ENCODE results near the gene DSC2.
"Not testable (repeated sequence)": the region's sequence is repeated elsewhere in the genome, so short reads cannot be mapped to it uniquely, and the experiment has no call there.

The DSC2 gene

DNA sequence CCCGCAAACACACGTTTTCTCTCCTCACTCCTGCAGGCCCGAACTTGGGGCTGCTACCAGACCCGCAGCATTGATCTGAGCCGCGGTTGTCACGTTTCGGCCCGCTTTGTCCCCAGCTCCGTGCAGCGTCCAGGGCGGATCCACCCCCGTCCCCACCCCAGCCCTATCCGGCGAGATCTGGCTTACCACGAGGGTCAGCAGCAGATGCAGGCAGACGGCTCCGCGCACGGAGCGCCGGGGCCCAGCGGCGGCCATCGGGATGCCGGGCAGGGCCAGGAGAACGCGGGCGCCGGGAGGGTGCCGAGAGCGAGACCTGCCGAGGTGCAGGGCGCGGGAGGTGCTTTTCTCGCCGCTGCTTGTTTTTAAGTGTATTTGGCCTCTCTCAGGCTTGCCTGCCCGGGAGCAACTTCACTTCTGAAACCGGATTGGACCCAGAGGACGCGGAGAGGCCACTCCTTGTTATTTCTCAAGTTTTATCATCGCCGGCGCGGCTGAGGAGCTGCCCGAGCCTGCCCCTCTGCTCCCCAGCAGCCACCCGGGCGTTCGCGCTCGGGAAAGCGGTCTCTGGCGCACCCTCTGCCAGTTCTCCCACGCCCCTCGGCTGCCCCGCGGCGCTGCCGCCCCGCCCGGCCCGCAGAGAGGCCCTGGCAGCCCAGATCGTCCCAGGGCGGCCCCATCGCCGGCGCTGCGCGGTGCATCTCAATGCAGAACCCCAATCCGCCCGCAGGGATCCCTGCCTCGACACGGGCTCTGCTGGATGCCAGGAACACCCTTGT, 59.6 kb downstream of the DSC2 start, which contains the start of gene DSC3:
Gene DSC3, minus strand, starts transcription at position 337 of the 776 bp plus-strand sequence. Its CDS starts 82 bp downstream, at position 255.
- no peak for DNase-seq

DNA sequence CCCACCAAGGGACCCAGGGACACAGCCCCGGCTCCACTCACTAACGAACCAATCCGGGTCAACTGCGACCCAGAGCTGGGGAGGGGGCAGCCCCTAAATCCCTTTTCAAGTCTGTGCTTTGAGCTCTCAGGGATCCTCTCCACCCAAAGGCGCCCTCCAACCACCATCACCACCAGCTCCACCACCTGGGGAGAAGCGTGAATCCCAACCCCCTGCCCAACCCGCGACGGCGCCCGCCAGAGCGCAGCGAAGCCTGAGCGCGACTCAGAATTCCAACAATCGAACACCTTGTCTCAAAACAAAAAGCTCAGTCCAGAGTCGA, 60.2 kb downstream of the DSC2 start:
- no peak for DNase-seq

DNA sequence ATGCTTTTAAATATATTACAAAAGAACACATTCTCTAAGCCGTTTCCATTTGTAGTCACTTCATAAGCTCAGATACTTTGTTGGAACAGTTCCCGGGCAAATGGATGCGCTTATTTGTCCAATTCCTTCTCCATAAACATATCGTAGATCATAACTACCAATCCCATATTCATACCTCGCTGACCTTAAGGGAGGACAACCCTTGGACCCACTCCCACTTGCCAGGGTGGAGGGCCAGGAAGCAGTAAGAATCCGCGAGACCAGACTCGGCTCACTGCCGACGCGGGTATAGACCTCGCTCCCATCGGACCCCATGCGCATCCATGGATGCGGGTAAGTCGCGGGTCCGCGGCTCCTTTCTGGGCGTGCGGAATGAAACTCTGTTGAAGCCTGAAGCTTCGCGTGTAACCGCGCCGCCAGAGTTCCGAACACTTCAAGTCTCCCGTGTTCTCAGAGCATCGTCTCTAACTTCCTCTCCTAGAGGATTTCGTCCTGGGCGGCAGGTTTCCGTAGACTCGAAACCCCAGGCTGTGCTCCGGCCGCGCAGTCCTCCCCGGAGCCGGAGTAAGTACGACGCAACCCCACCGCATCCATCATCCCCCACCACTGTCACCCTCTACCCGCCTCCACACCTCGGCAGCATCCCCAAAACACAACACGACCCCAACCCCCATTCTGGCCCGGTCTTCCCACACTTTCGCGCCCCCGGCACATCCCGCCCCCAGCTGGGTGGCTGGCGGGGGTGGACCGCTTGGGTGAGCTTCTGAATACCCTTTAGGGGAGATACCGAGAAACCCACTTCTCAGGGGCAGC, 60.7 kb downstream of the DSC2 start:
- DNase-seq: peak; percentile 2

DNA sequence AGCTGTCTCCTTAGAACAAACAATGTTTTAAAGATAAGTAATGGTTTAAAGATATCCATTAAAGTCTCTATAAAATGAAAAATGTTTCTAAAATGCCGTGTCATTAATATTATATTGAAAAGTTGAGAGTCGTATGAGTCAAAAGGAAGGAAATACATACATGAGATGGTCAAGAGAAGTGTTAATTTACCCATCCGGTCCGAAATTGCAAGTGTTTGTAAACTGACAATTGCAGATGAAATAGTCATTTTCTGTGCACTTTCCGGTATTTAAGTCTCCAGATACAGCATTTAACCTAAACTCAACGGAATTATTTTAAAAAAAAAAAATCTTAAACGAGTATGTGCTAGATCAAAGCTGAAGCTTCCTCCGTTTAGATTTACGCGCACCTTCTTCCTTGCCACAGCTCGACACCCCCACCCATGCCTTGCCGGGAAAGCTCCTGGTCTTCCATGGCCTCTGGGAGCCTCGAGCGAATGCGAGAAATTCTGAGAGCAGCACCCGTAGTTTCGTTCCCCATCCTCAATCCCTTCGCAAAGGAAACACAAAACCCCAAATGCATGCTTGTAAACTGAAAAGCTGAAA, 61.4 kb downstream of the DSC2 start:
- DNase-seq: no peak

DNA sequence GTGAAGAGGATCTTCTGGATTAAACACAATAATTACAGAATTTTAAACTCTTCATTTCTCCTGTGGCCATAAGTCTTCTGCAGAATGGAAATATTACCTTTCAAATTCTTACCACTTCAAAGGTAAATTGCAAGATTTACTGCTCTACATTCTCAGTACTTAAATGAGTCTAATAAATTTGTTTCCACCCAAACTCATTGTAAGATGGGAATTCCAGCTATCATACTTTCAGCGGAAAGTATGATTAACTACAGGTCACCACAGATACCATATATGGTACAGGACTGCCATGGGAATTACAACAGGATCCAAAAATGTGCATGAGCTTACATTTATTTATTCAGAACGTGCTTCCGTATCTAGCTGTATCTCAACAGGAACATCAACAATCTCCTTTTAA, 62.8 kb downstream of the DSC2 start:
- DNase-seq: no peak

DNA sequence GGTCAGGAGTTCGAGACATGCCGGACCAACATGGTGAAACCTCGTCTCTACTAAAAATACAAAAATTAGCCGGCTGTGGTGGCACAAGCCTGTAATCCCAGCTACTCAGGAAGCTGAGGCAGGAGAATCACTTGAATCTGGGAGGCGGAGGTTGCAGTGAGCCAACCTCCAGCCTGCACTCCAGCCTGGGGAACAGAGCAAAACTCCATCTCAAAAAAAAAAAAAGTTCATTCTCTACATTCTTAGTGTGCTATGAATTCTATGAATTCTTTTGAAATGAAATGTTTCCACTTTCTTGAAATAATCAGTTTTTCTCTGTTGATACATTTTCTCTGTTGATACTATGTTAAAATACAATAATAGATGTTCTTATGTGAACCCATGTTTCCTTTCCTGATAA, 64.5 kb downstream of the DSC2 start:
- DNase-seq: not testable (repeated sequence)

DNA sequence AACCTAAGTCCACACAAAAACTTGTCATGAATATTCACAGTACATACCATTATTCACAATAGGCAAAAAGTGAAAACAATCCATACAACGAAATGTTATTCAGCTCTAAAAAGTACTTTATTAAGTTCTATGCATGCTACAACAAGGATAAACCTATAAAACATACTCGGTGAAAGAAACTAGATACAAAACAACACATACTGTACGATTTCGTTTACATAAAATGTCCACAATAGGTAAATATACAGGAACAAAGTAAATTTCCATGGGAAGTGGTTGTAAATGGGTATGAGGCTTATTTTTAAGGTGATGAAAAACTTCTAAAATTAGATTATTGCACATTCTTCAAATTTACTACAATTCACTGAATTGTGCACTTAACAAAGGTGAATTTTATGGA, 67.7 kb downstream of the DSC2 start:
- DNase-seq: no peak

DNA sequence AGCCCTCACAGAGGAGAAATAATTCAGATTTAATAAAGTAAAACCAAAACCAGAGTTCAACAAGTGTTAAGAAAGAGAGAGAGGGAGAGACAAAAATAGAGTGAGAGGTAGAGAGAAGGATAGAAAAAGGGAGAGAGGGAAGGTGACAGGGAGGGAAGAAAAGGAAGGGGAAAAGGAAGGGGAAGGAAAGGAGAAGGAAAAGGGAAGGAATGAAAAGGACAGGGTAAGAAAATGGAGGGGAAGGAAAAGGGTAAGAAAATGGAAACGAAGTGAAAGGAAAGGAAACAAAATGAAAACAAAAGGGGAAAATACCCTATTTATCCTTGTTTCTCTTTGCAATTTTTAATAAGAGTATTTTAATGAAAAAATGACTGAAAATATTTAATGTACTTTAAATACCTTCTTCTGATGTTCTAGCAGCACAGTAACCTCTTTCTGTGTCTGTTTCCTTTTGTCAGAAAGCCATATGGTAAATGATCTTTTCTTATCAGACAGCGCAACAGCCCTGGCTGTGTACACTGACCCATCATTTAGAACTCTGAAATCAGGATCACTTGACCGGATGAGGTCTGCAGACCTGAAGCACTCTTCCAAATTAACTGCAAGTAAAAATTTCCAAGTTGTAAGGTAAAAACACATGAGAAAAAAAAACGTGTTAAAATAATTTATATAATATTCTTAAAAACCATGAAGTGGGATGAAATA, 71.5 kb downstream of the DSC2 start:
- DNase-seq: no peak

DNA sequence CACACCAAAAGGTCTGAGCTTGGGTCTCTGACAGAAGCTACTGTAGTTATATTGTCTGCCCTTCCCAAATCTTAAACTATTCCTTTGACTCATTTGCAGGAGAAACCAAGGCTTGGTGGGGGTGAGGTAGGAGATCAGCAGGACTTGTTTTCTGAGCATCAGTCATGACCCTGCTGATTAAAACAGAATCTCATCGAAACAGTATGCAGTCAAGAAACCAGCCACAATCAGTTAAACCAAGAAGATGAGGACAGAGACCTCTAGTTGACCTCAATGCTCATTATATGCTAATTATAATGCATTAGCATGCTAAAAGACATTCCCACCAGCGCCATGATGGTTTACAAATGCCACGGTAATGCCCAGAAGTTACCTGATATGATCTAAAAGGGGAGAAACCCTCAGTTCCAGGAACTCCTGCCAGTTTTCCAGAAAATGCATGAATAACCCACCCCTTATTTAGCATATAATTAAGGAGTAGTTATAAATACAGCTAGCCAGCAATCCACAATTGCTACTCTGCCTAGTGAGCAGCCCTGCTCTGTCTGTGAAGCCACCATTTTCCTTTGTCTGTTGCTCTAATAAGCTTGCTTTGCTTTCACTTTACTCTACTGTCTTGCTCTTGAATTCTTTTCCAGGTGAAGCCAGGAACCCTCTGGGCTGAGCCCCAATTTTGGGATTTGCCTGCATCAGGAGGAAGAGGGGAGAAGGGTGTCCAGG, 86.3 kb downstream of the DSC2 start:
- DNase-seq: no peak

DNA sequence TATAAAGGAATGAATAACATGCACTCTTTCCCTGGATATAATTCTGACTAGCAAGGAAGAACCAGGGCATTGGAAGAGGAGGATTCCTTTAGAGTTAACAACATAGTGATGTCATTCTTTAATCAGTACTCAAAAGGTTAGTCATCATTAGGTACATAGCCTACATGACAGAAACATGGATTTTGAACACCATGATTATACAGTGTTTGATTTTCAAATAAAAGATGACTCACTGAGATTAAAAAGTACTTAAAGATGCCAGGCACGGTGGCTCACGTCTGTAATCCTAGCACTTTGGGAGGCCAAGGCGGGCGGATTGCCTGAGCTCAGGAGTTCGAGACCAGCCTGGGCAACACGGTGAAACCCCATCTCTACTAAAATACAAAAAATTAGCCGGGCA, 90.8 kb downstream of the DSC2 start:
- DNase-seq: not testable (repeated sequence)

DNA sequence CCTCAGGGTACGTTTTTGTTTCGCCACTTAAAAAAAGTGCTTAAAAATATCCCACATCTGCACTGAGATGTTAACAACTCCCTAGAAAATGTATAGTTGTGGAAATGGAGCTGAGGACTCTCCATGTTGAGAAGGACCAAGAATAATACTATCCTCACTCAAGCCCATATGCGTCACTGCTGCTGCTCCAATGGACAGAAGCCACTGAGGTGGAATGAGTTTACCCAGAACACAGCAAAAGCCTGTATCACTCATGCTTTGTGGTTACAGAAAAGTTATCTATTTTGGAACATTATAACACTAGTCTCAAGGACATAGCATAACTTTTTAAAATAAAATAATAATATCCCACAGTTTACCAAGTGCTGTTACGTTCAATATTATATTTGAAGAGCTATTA, 91.6 kb downstream of the DSC2 start:
- no peak for DNase-seq

Measured in CD4-positive, alpha-beta T cell treated with Interleukin-17A for 4 hours (primary cell).